Measurements from ENCODE around the gene DAPK2. TPM values are rescaled to one million over a fixed set of nuclear protein-coding genes. Genes with fewer than 3 reads are reported as not detected.
A peak's percentile ranks its signal among the peaks of the same experiment; 100 is the strongest.

The DAPK2 gene
- total and polyA plus RNA-seq, 2 of the 13 experiments (the other 11 are each of a cell fraction or from before 2014, with no cell fraction given) = 0.33 to 0.63 TPM

DNA sequence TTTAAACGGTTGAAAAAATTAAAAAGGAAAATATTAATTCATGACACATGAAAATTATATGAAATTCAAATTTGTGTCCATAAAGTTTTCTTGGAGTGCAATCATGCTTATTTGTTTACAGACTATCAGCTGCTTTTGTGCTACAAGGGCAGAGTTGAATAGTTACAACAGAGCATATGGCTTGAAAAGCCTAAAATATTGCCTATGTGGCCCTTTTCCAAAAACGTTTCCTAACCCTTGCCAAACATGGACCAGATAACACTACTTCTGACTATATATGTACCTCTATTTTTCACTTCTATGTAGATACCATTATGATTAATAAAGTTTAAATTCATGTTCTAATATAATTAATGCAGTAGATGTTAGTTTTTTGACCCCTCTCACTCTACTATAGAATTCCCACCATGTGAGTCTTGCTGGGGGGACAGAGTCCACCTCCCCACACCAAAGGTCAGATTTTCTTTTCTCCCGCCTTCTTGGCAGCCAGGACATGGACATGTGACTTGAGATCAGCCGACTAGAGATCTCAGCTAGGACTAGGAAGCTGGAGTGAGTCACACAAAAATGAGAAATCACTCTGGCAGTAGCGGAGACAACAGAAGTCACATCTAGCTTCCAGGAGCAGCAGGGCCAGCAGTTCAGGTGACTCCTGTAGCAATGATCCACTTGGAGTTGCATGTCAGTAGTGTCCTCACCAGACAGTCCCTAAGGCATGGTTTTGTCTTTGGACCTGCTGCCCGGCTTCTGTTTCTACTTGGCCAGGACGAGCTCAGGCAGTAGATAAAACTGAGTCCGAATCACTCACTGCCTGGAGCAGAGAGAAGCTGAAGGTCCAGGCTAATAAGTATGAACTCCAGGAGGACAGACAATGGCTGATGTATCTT lies 24.9 kb upstream of the DAPK2 start (continued):
- no peak for TF ChIP-seq ZNF326 (CRISPR knock-in tag; IDR thresholded peaks at IDR 0.05; ENCODE audit: borderline replicate concordance)
- peak; percentile 32; the same call in 1 of the 2 replicates for TF ChIP-seq ZMYM4 (CRISPR knock-in tag; IDR thresholded peaks at IDR 0.05)
- TF ChIP-seq SMARCC2 (IDR thresholded peaks at IDR 0.05) = no peak
- TF ChIP-seq, protein P1, sequence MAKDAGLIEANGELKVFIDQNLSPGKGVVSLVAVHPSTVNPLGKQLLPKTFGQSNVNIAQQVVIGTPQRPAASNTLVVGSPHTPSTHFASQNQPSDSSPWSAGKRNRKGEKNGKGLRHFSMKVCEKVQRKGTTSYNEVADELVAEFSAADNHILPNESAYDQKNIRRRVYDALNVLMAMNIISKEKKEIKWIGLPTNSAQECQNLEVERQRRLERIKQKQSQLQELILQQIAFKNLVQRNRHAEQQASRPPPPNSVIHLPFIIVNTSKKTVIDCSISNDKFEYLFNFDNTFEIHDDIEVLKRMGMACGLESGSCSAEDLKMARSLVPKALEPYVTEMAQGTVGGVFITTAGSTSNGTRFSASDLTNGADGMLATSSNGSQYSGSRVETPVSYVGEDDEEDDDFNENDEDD (CRISPR knock-in tag; IDR thresholded peaks at IDR 0.05; ENCODE audit: borderline replicate concordance) = peak; percentile 74; the same call in 1 of the 2 replicates
- no peak for TF ChIP-seq ZNF317 (CRISPR knock-in tag; IDR thresholded peaks at IDR 0.05)
- TF ChIP-seq SALL1 (CRISPR knock-in tag; IDR thresholded peaks at IDR 0.05) = peak; percentile 63
- TF ChIP-seq ZNF136 (CRISPR knock-in tag; IDR thresholded peaks at IDR 0.05; ENCODE audit: low read depth) = no peak
- no peak for TF ChIP-seq ADNP (CRISPR knock-in tag; IDR thresholded peaks at IDR 0.05)
- TF ChIP-seq, protein P2, sequence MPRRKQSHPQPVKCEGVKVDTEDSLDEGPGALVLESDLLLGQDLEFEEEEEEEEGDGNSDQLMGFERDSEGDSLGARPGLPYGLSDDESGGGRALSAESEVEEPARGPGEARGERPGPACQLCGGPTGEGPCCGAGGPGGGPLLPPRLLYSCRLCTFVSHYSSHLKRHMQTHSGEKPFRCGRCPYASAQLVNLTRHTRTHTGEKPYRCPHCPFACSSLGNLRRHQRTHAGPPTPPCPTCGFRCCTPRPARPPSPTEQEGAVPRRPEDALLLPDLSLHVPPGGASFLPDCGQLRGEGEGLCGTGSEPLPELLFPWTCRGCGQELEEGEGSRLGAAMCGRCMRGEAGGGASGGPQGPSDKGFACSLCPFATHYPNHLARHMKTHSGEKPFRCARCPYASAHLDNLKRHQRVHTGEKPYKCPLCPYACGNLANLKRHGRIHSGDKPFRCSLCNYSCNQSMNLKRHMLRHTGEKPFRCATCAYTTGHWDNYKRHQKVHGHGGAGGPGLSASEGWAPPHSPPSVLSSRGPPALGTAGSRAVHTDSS (CRISPR knock-in tag; conservative IDR thresholded peaks at IDR 0.05) = no peak
- TF ChIP-seq ATF5 (CRISPR knock-in tag; IDR thresholded peaks at IDR 0.05; ENCODE audit: low read depth) = no peak
- TF ChIP-seq ZNF672 (CRISPR knock-in tag; IDR thresholded peaks at IDR 0.05) = no peak
- TF ChIP-seq EED (CRISPR knock-in tag; IDR thresholded peaks at IDR 0.05) = no peak
- 0 out of 2 replicates have a peak, but pooled peaks have one; percentile 44 for TF ChIP-seq IKZF5 (CRISPR knock-in tag; IDR thresholded peaks at IDR 0.05)
- no peak for TF ChIP-seq BRCA1 (CRISPR knock-in tag; IDR thresholded peaks at IDR 0.05)
- TF ChIP-seq HCFC1 (IDR thresholded peaks at IDR 0.05; ENCODE audit: low read depth, low read length) = no peak
- TF ChIP-seq, protein P3, sequence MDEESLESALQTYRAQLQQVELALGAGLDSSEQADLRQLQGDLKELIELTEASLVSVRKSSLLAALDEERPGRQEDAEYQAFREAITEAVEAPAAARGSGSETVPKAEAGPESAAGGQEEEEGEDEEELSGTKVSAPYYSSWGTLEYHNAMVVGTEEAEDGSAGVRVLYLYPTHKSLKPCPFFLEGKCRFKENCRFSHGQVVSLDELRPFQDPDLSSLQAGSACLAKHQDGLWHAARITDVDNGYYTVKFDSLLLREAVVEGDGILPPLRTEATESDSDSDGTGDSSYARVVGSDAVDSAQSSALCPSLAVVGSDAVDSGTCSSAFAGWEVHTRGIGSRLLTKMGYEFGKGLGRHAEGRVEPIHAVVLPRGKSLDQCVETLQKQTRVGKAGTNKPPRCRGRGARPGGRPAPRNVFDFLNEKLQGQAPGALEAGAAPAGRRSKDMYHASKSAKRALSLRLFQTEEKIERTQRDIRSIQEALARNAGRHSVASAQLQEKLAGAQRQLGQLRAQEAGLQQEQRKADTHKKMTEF (CRISPR knock-in tag; IDR thresholded peaks at IDR 0.05) = peak; percentile 60; the same call in 1 of the 2 replicates
- no peak for TF ChIP-seq AGO2 (optimal IDR thresholded peaks at IDR 0.05; ENCODE audit: low read depth, low read length)
- peak; percentile 39; the same call in 1 of the 2 replicates for TF ChIP-seq MIER3 (CRISPR knock-in tag; IDR thresholded peaks at IDR 0.05; ENCODE audit: borderline replicate concordance)
- no peak for TF ChIP-seq FOXM1 (CRISPR knock-in tag; IDR thresholded peaks at IDR 0.05)
- TF ChIP-seq RAD21 (CRISPR knock-in tag; IDR thresholded peaks at IDR 0.05) = no peak
- TF ChIP-seq MEIS1 (CRISPR knock-in tag; IDR thresholded peaks at IDR 0.05; ENCODE audit: borderline replicate concordance) = no peak
- TF ChIP-seq ZNF335 (CRISPR knock-in tag; IDR thresholded peaks at IDR 0.05) = no peak
- 0 out of 2 replicates have a peak, but pooled peaks have one; percentile 30 for TF ChIP-seq MED1 (CRISPR knock-in tag; IDR thresholded peaks at IDR 0.05)
- TF ChIP-seq ZNF546 (CRISPR knock-in tag; conservative IDR thresholded peaks at IDR 0.05) = no peak
- no peak for TF ChIP-seq CENPT (CRISPR knock-in tag; IDR thresholded peaks at IDR 0.05; ENCODE audit: low read depth)
- peak; percentile 29; the same call in 1 of the 2 replicates for TF ChIP-seq SOX5 (CRISPR knock-in tag; IDR thresholded peaks at IDR 0.05; ENCODE audit: borderline replicate concordance)

All from HepG2 (cell line).